Neuronal stem cell (in vitro differentiated cells): ENCODE data around the gene SCAP.
"Not testable (repeated sequence)": the region's sequence is repeated elsewhere in the genome, so short reads cannot be mapped to it uniquely, and the experiment has no call there.

Experiments used
- DNase-seq: peaks from one replicate; pipeline ENCODE4 v3.0.0-alpha.2; 2013; ENCODE audit warnings: low spot score
- H2AFZ ChIP-seq: one replicate; pipeline ENCODE4 v1.6.1; 2013; ENCODE audit warnings: mild to moderate bottlenecking, low read length, inconsistent platforms
- H2AK5ac ChIP-seq: 2 replicates; pipeline ENCODE4 v1.6.1; 2013; ENCODE audit warnings: low read depth, mild to moderate bottlenecking, inconsistent platforms, low read length, moderate library complexity, mixed read lengths
- H2BK120ac ChIP-seq: 2 replicates; pipeline ENCODE4 v1.6.1; 2013; ENCODE audit warnings: low read depth, mild to moderate bottlenecking, inconsistent platforms, low read length, moderate library complexity, mixed read lengths
- H2BK12ac ChIP-seq: one replicate; pipeline ENCODE4 v1.6.1; 2013; ENCODE audit warnings: low read length, inconsistent platforms
- H2BK15ac ChIP-seq: 2 replicates; pipeline ENCODE4 v1.6.1; 2013; ENCODE audit warnings: mild to moderate bottlenecking, low read length, inconsistent platforms, mixed read lengths
- H2BK5ac ChIP-seq: one replicate; pipeline ENCODE4 v1.6.1; 2013; ENCODE audit warnings: inconsistent platforms, mild to moderate bottlenecking, low read length, moderate library complexity
- H3K14ac ChIP-seq: one replicate; pipeline ENCODE4 v1.6.1; 2013; ENCODE audit warnings: low read length, inconsistent platforms
- H3K18ac ChIP-seq: 2 replicates; pipeline ENCODE4 v1.6.1; 2013; ENCODE audit warnings: low read length, inconsistent platforms
- H3K23ac ChIP-seq: 2 replicates; pipeline ENCODE4 v1.6.1; 2013; ENCODE audit warnings: low read depth, mild to moderate bottlenecking, mixed read lengths, low read length, inconsistent platforms; ENCODE audit not compliant: poor library complexity
- H3K27ac ChIP-seq: replicated peaks from 3 replicates; pipeline ENCODE4 v1.5.1; 2013; ENCODE audit warnings: low read length, inconsistent platforms
- H3K27me3 ChIP-seq, 3 experiments: 2 replicates each; pipeline ENCODE4 v1.6.1; 2013; ENCODE audit warnings: low read length in 3 of 3, mild to moderate bottlenecking in 2 of 3, inconsistent platforms in 1 of 3, low read depth in 1 of 3, mixed read lengths in 1 of 3, moderate library complexity in 1 of 3; ENCODE audit not compliant: control insufficient read depth in 3 of 3, insufficient read depth in 3 of 3
- H3K36me3 ChIP-seq, 2 donors: replicated peaks in 1 of 2; 2 replicates each; pipeline ENCODE4 v1.6.1; 2013; ENCODE audit warnings: low read length in 2 of 2; ENCODE audit not compliant: control insufficient read depth in 2 of 2, insufficient read depth in 2 of 2
- H3K4ac ChIP-seq: 2 replicates; pipeline ENCODE4 v1.6.1; 2013; ENCODE audit warnings: inconsistent platforms, mild to moderate bottlenecking, low read length, moderate library complexity
- H3K4me1 ChIP-seq, 2 donors: 1 replicate in 1 of 2; 2 replicates in 1 of 2; pipeline ENCODE4 v1.6.1; 2013; ENCODE audit warnings: low read length in 2 of 2, low read depth in 1 of 2; ENCODE audit not compliant: control insufficient read depth in 2 of 2, insufficient read depth in 1 of 2
- H3K4me2 ChIP-seq: one replicate; pipeline ENCODE4 v1.6.1; 2013; ENCODE audit warnings: mild to moderate bottlenecking, low read length, inconsistent platforms; ENCODE audit not compliant: insufficient read depth, poor library complexity, severe bottlenecking
- H3K4me3 ChIP-seq, 2 donors: 2 replicates each; pipeline ENCODE4 v1.5.1; 2013; ENCODE audit warnings: low read length in 2 of 2, mild to moderate bottlenecking in 2 of 2, inconsistent platforms in 1 of 2, moderate library complexity in 1 of 2
- H3K79me1 ChIP-seq: one replicate; pipeline ENCODE4 v1.6.1; 2013; ENCODE audit warnings: low read depth, mild to moderate bottlenecking, inconsistent platforms, low read length, moderate library complexity
- H3K9ac ChIP-seq: one replicate; pipeline ENCODE4 v1.6.1; 2013; ENCODE audit warnings: mild to moderate bottlenecking, low read depth, low read length, inconsistent platforms; ENCODE audit not compliant: poor library complexity
- H3K9me3 ChIP-seq, 2 donors: replicated peaks in 1 of 2; 2 replicates each; pipeline versions ENCODE3 to v1.6.1; 2013; ENCODE audit warnings: low read length in 2 of 2, mild to moderate bottlenecking in 2 of 2, inconsistent platforms in 1 of 2, low read depth in 1 of 2, mixed read lengths in 1 of 2, moderate library complexity in 1 of 2; ENCODE audit not compliant: control insufficient read depth in 2 of 2, insufficient read depth in 1 of 2
- H4K8ac ChIP-seq: one replicate; pipeline ENCODE4 v1.6.1; 2013; ENCODE audit warnings: low read depth, mild to moderate bottlenecking, inconsistent platforms, low read length, moderate library complexity
- H4K91ac ChIP-seq: one replicate; pipeline ENCODE4 v1.6.1; 2013; ENCODE audit warnings: low read length, low read depth, mild to moderate bottlenecking, inconsistent platforms; ENCODE audit not compliant: poor library complexity
- WGBS, 2 donors: extraction: QIAGEN DNeasy Blood & Tissue Kit; methylation state at CpG; one replicate each; pipeline ENCODE4 v1.1.7; 2013; ENCODE audit warnings: missing lambda C conversion rate in 2 of 2, mixed read lengths in 1 of 2; ENCODE audit not compliant: insufficient read length in 2 of 2, insufficient replicate concordance in 1 of 2; ENCODE audit errors: extremely low coverage in 2 of 2; 5-methylcytosine and 5-hydroxymethylcytosine counted together

SCAP gene

DNA sequence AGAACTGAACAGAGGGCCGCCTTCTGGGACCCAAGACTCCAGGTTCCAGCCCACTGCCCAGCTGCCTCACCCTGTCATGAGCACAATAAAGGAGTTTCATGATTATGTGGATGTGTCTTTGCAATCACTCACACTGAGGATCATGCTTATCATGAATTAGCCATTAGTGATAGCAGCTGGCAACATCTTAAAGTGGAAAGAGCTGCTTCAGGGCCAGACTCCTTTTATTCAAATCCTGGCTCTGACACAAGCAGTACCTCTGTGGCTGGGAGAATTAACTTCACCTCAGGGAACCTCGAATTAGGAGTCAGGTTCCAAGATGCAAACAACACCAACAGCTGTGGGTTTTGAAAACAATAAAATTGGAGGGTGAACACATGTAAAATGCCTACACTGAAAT, 6.6 kb upstream of the SCAP start:
- Histone ChIP-seq H3K36me3 (peaks cover 0 to 8% of the 10 kb centered on the region in 2 donors), H3K14ac (no peak overlapping the region), H3K27ac (no peak overlapping the region), H2BK5ac (no peak overlapping the region), H3K4me1 (peaks cover 0 to 4% of the 10 kb centered on the region in 2 donors), H2AK5ac (no peak overlapping the region), H4K8ac (no peak overlapping the region), H3K4me2 (no peak overlapping the region), H3K79me1 (no peaks in the 10 kb centered on the region), H3K9me3 (no peaks in the 10 kb centered on the region), H2BK12ac (no peak overlapping the region), H3K4ac (no peak overlapping the region), H3K9ac (no peak overlapping the region), H2AFZ (no peak overlapping the region), H4K91ac (no peak overlapping the region), H2BK15ac (no peak overlapping the region), H3K23ac (no peak overlapping the region), H3K18ac (no peak overlapping the region), H3K27me3 (no peaks in the 10 kb centered on the region), H3K4me3 (no peak overlapping the region), H2BK120ac (no peak overlapping the region)
- DNase-seq = no peak
- no CpG with 5 or more reads among the region's 2 CpGs for WGBS, 2 donors

DNA sequence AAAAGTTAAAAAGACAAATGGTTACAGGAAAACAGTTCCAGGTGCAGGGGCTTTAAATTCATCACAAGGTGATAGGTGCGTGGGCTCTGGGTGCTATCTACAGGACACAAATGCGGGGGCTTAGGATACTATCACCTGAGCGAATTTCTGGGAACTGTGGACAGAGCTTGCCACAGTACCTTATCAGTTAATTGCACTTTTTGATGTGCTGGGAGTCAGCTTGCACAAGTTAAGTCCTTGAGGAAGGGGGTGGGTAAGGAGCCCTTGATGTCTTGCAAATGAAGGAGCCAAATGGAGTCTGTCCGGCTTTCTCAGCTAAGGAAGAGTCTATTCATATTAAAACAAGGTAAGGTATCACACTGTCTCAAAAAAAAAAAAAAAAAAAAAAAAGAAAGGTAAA, 6.0 kb upstream of the SCAP start:
- H2AK5ac ChIP-seq, H3K9me3 ChIP-seq, H2BK5ac ChIP-seq, H3K27ac ChIP-seq, H2BK120ac ChIP-seq, H4K8ac ChIP-seq, H3K9ac ChIP-seq, H3K4me1 ChIP-seq, H2BK15ac ChIP-seq, H3K36me3 ChIP-seq, H3K4me3 ChIP-seq, H4K91ac ChIP-seq, H3K27me3 ChIP-seq, H3K23ac ChIP-seq, H3K14ac ChIP-seq, H3K4ac ChIP-seq, H3K79me1 ChIP-seq, H2BK12ac ChIP-seq, H2AFZ ChIP-seq, H3K18ac ChIP-seq, H3K4me2 ChIP-seq, DNase-seq: not testable (repeated sequence)
- WGBS, 2 donors = no CpG with 5 or more reads among the region's 4 CpGs

DNA sequence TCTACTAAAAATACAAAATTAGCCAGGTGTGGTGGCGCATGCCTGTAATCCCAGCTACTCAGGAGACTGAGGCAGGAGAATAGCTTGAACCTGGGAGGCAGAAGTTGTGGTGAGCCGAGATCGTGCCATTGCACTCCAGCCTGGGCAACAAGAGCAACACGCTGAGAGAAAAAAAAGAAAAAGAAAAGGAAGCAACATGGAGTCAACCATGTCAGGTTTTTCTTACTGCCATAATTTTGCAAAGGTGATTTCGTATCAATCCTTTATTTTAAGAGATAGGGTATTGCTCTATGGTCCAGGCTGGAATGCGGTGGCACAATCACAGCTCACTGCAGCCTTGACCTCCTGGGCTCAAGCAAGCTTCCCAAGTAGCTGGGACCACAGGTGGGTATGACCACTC, 4.5 kb upstream of the SCAP start:
- H3K79me1 ChIP-seq, H2BK15ac ChIP-seq, H2AK5ac ChIP-seq, H3K18ac ChIP-seq, H3K9me3 ChIP-seq, H3K27ac ChIP-seq, H3K4me3 ChIP-seq, H3K36me3 ChIP-seq, H3K14ac ChIP-seq, H3K4ac ChIP-seq, DNase-seq, H2AFZ ChIP-seq, H3K23ac ChIP-seq, H3K4me1 ChIP-seq, H4K8ac ChIP-seq, H2BK5ac ChIP-seq, H2BK12ac ChIP-seq, H2BK120ac ChIP-seq, H3K9ac ChIP-seq, H3K27me3 ChIP-seq, H3K4me2 ChIP-seq, H4K91ac ChIP-seq: not testable (repeated sequence)
- no CpG with 5 or more reads among the region's 6 CpGs for WGBS, 2 donors

DNA sequence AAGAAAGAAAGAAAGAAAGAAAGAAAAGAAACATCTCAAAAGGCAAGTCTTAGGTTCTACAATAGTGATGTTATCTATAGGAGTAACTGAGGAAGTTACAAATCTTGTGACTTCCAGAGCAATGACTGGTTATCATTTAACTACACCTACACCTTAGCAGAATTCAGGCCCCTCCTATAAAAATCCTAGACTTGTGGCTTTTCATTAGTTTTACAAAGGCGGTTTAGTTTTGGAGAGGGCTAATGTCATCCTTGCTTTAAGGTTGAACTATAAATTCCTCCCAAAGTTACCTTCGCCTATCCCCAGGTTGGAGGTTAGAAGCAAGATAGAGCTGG, 4.1 kb upstream of the SCAP start:
- Histone ChIP-seq H2BK5ac (no peak overlapping the region), H3K23ac (no peak overlapping the region), H3K4me2 (no peak overlapping the region), H2BK120ac (no peak overlapping the region), H2BK12ac (no peak overlapping the region), H3K79me1 (peaks cover 3% of the 10 kb centered on the region), H4K91ac (no peak overlapping the region), H3K4ac (no peak overlapping the region), H3K9me3 (no peaks in the 10 kb centered on the region), H3K27ac (no peak overlapping the region), H2BK15ac (no peak overlapping the region), H3K18ac (no peak overlapping the region), H3K14ac (no peak overlapping the region), H3K36me3 (no peaks in the 10 kb centered on the region), H3K4me1 (peaks cover 3 to 4% of the 10 kb centered on the region in 2 donors), H3K4me3 (no peak overlapping the region), H3K27me3 (no peaks in the 10 kb centered on the region), H2AFZ (no peak overlapping the region), H4K8ac (no peak overlapping the region), H3K9ac (no peak overlapping the region), H2AK5ac (no peak overlapping the region)
- DNase-seq = no peak
- no CpG with 5 or more reads among the region's 2 CpGs for WGBS, 2 donors
